GM19438 (cell line): ENCODE results near the gene GJA3.

Source experiments
- ATAC-seq: cut with Tn5 transposase; IDR thresholded peaks from one replicate; pipeline ENCODE4 v1.9.1; 2021; ENCODE audit warnings: low read depth; ENCODE audit not compliant: unreplicated experiment

Gene GJA3

GRCh38 chr13:20131057-20131832 lies 29.6 kb downstream of the GJA3 start:
- no peak for ATAC-seq

GRCh38 chr13:20130652-20131051 lies 30.2 kb downstream of the GJA3 start:
- no peak for ATAC-seq

GRCh38 chr13:20130012-20130411 lies 30.8 kb downstream of the GJA3 start:
- no peak for ATAC-seq

GRCh38 chr13:20129076-20129475 lies 31.8 kb downstream of the GJA3 start:
- no peak for ATAC-seq

- ATAC-seq = peak; percentile 29
Measured at GRCh38 chr13:20128459-20128931, 32.4 kb downstream of the GJA3 start.

GRCh38 chr13:20127562-20128458 lies 33.0 kb downstream of the GJA3 start:
- peak; percentile 70 for ATAC-seq

GRCh38 chr13:20127262-20127561 lies 33.6 kb downstream of the GJA3 start:
- no peak for ATAC-seq

GRCh38 chr13:20126541-20127261 lies 34.2 kb downstream of the GJA3 start:
- no peak for ATAC-seq

- no peak for ATAC-seq
Measured at GRCh38 chr13:20125783-20126165, 35.1 kb downstream of the GJA3 start.

GRCh38 chr13:20125129-20125782 lies 35.6 kb downstream of the GJA3 start:
- no peak for ATAC-seq

- ATAC-seq = no peak
Measured at GRCh38 chr13:20124303-20124702, 36.5 kb downstream of the GJA3 start.

GRCh38 chr13:20121159-20121525 lies 39.7 kb downstream of the GJA3 start:
- no peak for ATAC-seq

GRCh38 chr13:20119960-20120359 lies 40.9 kb downstream of the GJA3 start:
- no peak for ATAC-seq

GRCh38 chr13:20118268-20119140 lies 42.3 kb downstream of the GJA3 start:
- ATAC-seq = peak; percentile 38

GRCh38 chr13:20116213-20116612 lies 44.6 kb downstream of the GJA3 start:
- no peak for ATAC-seq

- no peak for ATAC-seq
Measured at GRCh38 chr13:20114066-20114610, 46.7 kb downstream of the GJA3 start.

GRCh38 chr13:20109037-20109436 lies 51.8 kb downstream of the GJA3 start:
- no peak for ATAC-seq

- no peak for ATAC-seq
Measured at GRCh38 chr13:20106742-20107141, 54.1 kb downstream of the GJA3 start.

- no peak for ATAC-seq
Measured at GRCh38 chr13:20105161-20105689, 55.6 kb downstream of the GJA3 start.
